NT2/D1 (cell line): ENCODE measurements around the gene NFKBIE.

ENCODE experiments used
- DNase-seq: peaks from one replicate; pipeline ENCODE4 v3.0.0-alpha.2; 2011; ENCODE audit warnings: low read depth, low spot score
- H3K27me3 ChIP-seq: 2 replicates; pipeline ENCODE4 v1.6.0; 2011; ENCODE audit warnings: mild to moderate bottlenecking; ENCODE audit not compliant: insufficient read length, insufficient read depth
- H3K36me3 ChIP-seq: 2 replicates; pipeline ENCODE4 v1.6.1; 2011; ENCODE audit warnings: mild to moderate bottlenecking, low read length, mixed read lengths; ENCODE audit not compliant: insufficient read depth, insufficient read length
- H3K4me1 ChIP-seq: 2 replicates; pipeline ENCODE4 v1.5.1; 2011; ENCODE audit not compliant: insufficient read depth, insufficient read length
- H3K4me3 ChIP-seq: 2 replicates; pipeline ENCODE4 v1.5.1; 2011; ENCODE audit warnings: low read depth; ENCODE audit not compliant: insufficient read length
- H3K9ac ChIP-seq: 2 replicates; pipeline ENCODE4 v1.6.0; 2011; ENCODE audit warnings: low read depth; ENCODE audit not compliant: insufficient read length
- H3K9me3 ChIP-seq: 2 replicates; pipeline ENCODE4 v1.5.1; 2011; ENCODE audit warnings: mild to moderate bottlenecking, low read length; ENCODE audit not compliant: insufficient read depth
- SUZ12 ChIP-seq: IDR thresholded peaks from 2 replicates; pipeline ENCODE4 v1.6.1; 2011; ENCODE audit not compliant: insufficient read length, insufficient read depth; ENCODE audit errors: extremely low read depth
- YY1 ChIP-seq: IDR thresholded peaks from 2 replicates; pipeline ENCODE4 v1.6.1; 2011; ENCODE audit not compliant: insufficient read length, insufficient read depth
- ZNF274 ChIP-seq: IDR thresholded peaks from 2 replicates; pipeline ENCODE4 v1.6.1; 2011; ENCODE audit warnings: mild to moderate bottlenecking, low read depth, low read length

Gene NFKBIE

GRCh38 chr6:44247338-44248302 lies 17.7 kb downstream of the NFKBIE start:
- DNase-seq = no peak
- H3K27me3 ChIP-seq = no peaks in the 10 kb centered on the region
- peak overlapping the region; percentile 72 for H3K4me3 ChIP-seq
- peaks cover 53% of the 10 kb centered on the region for H3K36me3 ChIP-seq
- peaks cover under 1% of the 10 kb centered on the region for H3K4me1 ChIP-seq
- TF ChIP-seq SUZ12 (no peak), YY1 (no peak), ZNF274 (no peak)
- H3K9me3 ChIP-seq = no peaks in the 10 kb centered on the region
- peak overlapping the region; percentile 87 for H3K9ac ChIP-seq

- Histone ChIP-seq H3K9me3 (no peaks in the 10 kb centered on the region), H3K9ac (peak within 1 kb of the TSS; percentile 87), H3K36me3 (peaks cover 45% of the 10 kb centered on the region), H3K4me1 (peaks cover 3% of the 10 kb centered on the region), H3K4me3 (peak within 1 kb of the TSS; percentile 72), H3K27me3 (no peaks in the 10 kb centered on the region)
- peak; percentile 92 for DNase-seq
- TF ChIP-seq SUZ12 (no peak), ZNF274 (no peak), YY1 (no peak)
Measured at GRCh38 chr6:44246663-44247337, 18.6 kb downstream of the NFKBIE start, which contains the start of gene HSP90AB1. HSP90AB1 (plus strand) TSS chr6:44247101; CDS start chr6:44248630, 1,529 bp downstream.

GRCh38 chr6:44245912-44246662 lies 19.3 kb downstream of the NFKBIE start:
- TF ChIP-seq SUZ12 (no peak), YY1 (no peak), ZNF274 (no peak)
- peak; percentile 81 for DNase-seq
- H3K4me3 ChIP-seq = peak overlapping the region; percentile 72
- H3K36me3 ChIP-seq = peaks cover 38% of the 10 kb centered on the region
- H3K9ac ChIP-seq = peak overlapping the region; percentile 87
- H3K9me3 ChIP-seq = no peaks in the 10 kb centered on the region
- peaks cover 3% of the 10 kb centered on the region for H3K4me1 ChIP-seq
- no peaks in the 10 kb centered on the region for H3K27me3 ChIP-seq

- Histone ChIP-seq H3K4me1 (peaks cover 3% of the 10 kb centered on the region), H3K9me3 (no peaks in the 10 kb centered on the region), H3K36me3 (peaks cover 32% of the 10 kb centered on the region), H3K27me3 (no peaks in the 10 kb centered on the region), H3K9ac (peak overlapping the region; percentile 87), H3K4me3 (peak overlapping the region; percentile 56)
- no peak for TF ChIP-seq SUZ12
- TF ChIP-seq ZNF274 = no peak
- no peak for TF ChIP-seq YY1
- DNase-seq = no peak
Measured at GRCh38 chr6:44245391-44245911, 19.9 kb downstream of the NFKBIE start.

- Histone ChIP-seq H3K4me3 (no peak overlapping the region), H3K27me3 (no peaks in the 10 kb centered on the region), H3K9ac (no peak overlapping the region), H3K36me3 (peaks cover 11% of the 10 kb centered on the region), H3K4me1 (peaks cover 3% of the 10 kb centered on the region), H3K9me3 (no peaks in the 10 kb centered on the region)
- no peak for TF ChIP-seq SUZ12
- TF ChIP-seq ZNF274 = no peak
- no peak for TF ChIP-seq YY1
- DNase-seq = no peak
Measured at GRCh38 chr6:44243345-44243744, 22.0 kb downstream of the NFKBIE start.

GRCh38 chr6:44238687-44239350 lies 26.5 kb downstream of the NFKBIE start:
- Histone ChIP-seq H3K4me1 (peaks cover 10% of the 10 kb centered on the region), H3K36me3 (peaks cover 12% of the 10 kb centered on the region), H3K9me3 (no peaks in the 10 kb centered on the region), H3K9ac (no peak overlapping the region), H3K4me3 (no peak overlapping the region), H3K27me3 (no peaks in the 10 kb centered on the region)
- TF ChIP-seq YY1 = no peak
- no peak for TF ChIP-seq SUZ12
- no peak for TF ChIP-seq ZNF274
- DNase-seq = no peak
